SK-N-MC (cell line): ENCODE data around the gene AGMO.

Experiments used
- EZH2 ChIP-seq: fragments of 200-600 bp; sonication (generic); IDR thresholded peaks from one replicate; pipeline ENCODE4 v1.6.1; 2017; ENCODE audit warnings: antibody characterized with exemption
- POLR2AphosphoS5 ChIP-seq: IDR thresholded peaks from 2 replicates; pipeline ENCODE4 v1.6.1; 2012; ENCODE audit warnings: mild to moderate bottlenecking, low read depth, low read length, borderline replicate concordance

GRCh38 chr7:15176089-15176488 is 385.7 kb downstream of the AGMO start:
- TF ChIP-seq POLR2AphosphoS5 (no peak), EZH2 (no peak)
